Measurements from ENCODE around the gene ESD.

The ESD gene

GRCh38 chr13:46743191-46743590, 53.8 kb downstream of the ESD start:
- DNase-seq = no peak

GRCh38 chr13:46739447-46740098, 57.4 kb downstream of the ESD start:
- DNase-seq = no peak

GRCh38 chr13:46738766-46739165, 58.2 kb downstream of the ESD start:
- no peak for DNase-seq

- no peak for DNase-seq
These were observed 58.9 kb downstream of the ESD start for GRCh38 chr13:46738055-46738454.

- no peak for DNase-seq
These were observed 60.2 kb downstream of the ESD start for GRCh38 chr13:46736541-46737310.

GRCh38 chr13:46735425-46735824, 61.5 kb downstream of the ESD start:
- DNase-seq = no peak

GRCh38 chr13:46731535-46731934, 65.4 kb downstream of the ESD start:
- no peak for DNase-seq

GRCh38 chr13:46728777-46729176, 68.2 kb downstream of the ESD start:
- no peak for DNase-seq

GRCh38 chr13:46726347-46726746, 70.6 kb downstream of the ESD start:
- DNase-seq = no peak

Measured in DMS79 (cell line).